Psoas muscle (tissue), 8 donors: ENCODE results near the gene YBEY. TPM values are rescaled to one million over a fixed set of nuclear protein-coding genes. Genes with fewer than 3 reads are reported as not detected.

Source experiments
- ATAC-seq, 4 donors: fragments of 200-7000 bp; cut with Tn5 transposase; one replicate each; pipeline ENCODE4 v1.9.1; 2020; ENCODE audit warnings: moderate library complexity in 3 of 4, mild to moderate bottlenecking in 2 of 4
- DNase-seq, 2 donors: peaks; one replicate each; pipeline ENCODE4 v3.0.0-alpha.2; 2020
- H3K27ac ChIP-seq: fragments of 200-600 bp; one replicate; pipeline ENCODE4 v1.8.0; 2022
- H3K27me3 ChIP-seq, 3 donors: fragments of 200-600 bp in 1 of 3; one replicate each; pipeline versions ENCODE4 v1.6.1 to v1.8.0; 2013 to 2022; ENCODE audit warnings: low read length in 2 of 3, mild to moderate bottlenecking in 2 of 3, moderate library complexity in 1 of 3; ENCODE audit not compliant: insufficient read depth in 3 of 3
- H3K36me3 ChIP-seq, 2 donors: fragments of 200-600 bp in 1 of 2; one replicate each; pipeline versions ENCODE4 v1.6.1 to v1.8.0; 2013 to 2022; ENCODE audit warnings: low read depth in 1 of 2, mild to moderate bottlenecking in 1 of 2, moderate library complexity in 1 of 2; ENCODE audit not compliant: insufficient read depth in 1 of 2
- H3K4me1 ChIP-seq: fragments of 200-600 bp; one replicate; pipeline ENCODE4 v1.8.0; 2022
- H3K4me3 ChIP-seq: fragments of 200-600 bp; one replicate; pipeline ENCODE4 v1.8.0; 2022; ENCODE audit warnings: mild to moderate bottlenecking
- H3K9me3 ChIP-seq: fragments of 200-600 bp; one replicate; pipeline ENCODE4 v1.8.0; 2022
- WGBS, 3 donors: extraction: QIAGEN DNeasy Blood & Tissue Kit; methylation state at CpG; one replicate each; pipeline versions ENCODE4 v1.1.6 to v1.1.7; 2013; 5-methylcytosine and 5-hydroxymethylcytosine counted together
- intact Hi-C, 2 donors: fragments of 100-400 bp; cut with DNase I; formaldehyde crosslinking; loops; one replicate each; pipeline versions ENCODE4 v1.11.0 to v1.14.2; 2022
- polyA plus RNA-seq, 3 donors: library from polyadenylated mRNA; stranded (reverse); fragments of 200-250 nt; gene quantifications; one replicate each; pipeline ENCODE4 v1.2.3, GENCODE V29; 2013
- total RNA-seq, 4 donors: library from RNA; stranded (reverse); fragmentation: NEBNext Ultra II Directional in 2 of 4; extraction: Animal tissue kit (Norgen Biotek cat#: 25700) in 2 of 4; gene quantifications; one replicate each; pipeline versions ENCODE4 v1.2.1 to v1.2.4, GENCODE V29; 2021 to 2023
- TF ChIP-seq, protein P1 (sequence below): fragments of 200-600 bp; IDR thresholded peaks from one replicate; pipeline ENCODE4 v1.8.0; 2022; ENCODE audit warnings: antibody characterized with exemption
- donor health status: healthy with polysubstance abuse.
- donor health status: DM: no; HTN: no; CAD: no; lungs with moderate emphysema.
- donor health status: Bipolar disorder and iron deficiency.
- donor health status: healthy.
- donor health status: DM: yes; HTN: yes; CAD: no.
- donor health status: DM: no; HTN: no; CAD: no.
- donor health status: DM: no; HTN: no; CAD: no.
- donor health status: DM: yes; HTN: yes; CAD: no.

Gene YBEY
- total and polyA plus RNA-seq, 7 donors: 4.7 to 18.2 (median 11.0) TPM

DNA sequence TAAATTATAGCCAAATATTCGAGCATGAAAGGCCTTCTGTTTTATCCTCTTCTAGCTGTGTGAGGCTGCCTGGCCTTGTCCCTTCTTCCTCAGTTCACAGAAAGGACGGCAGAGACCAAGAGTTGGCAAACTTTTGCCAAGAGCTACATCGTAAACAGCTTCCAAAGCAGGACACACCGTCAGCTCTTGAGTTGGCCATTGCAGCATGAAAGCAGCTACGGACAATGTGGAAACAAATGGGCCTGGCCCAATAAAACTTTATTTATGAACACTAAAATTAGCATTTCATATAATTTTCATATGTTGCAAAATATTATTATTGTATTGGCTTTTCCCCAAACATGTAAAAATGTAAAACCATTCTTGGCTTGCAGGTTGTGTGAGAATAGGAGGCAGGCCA, 26.8 kb downstream of the YBEY start:
- Histone ChIP-seq H3K27me3 (no peaks in the 10 kb centered on the region), H3K27ac (no peak overlapping the region), H3K9me3 (no peaks in the 10 kb centered on the region), H3K36me3 (no peaks in the 10 kb centered on the region), H3K4me3 (no peak overlapping the region), H3K4me1 (no peaks in the 10 kb centered on the region)
- DNase-seq (no peak), ATAC-seq (no peak)
- intact Hi-C loops: no loop called here
- 94 to 98% (median 96%) methylated on average over 5 of the region's 5 CpGs for WGBS, 3 donors
- TF ChIP-seq, protein P1, sequence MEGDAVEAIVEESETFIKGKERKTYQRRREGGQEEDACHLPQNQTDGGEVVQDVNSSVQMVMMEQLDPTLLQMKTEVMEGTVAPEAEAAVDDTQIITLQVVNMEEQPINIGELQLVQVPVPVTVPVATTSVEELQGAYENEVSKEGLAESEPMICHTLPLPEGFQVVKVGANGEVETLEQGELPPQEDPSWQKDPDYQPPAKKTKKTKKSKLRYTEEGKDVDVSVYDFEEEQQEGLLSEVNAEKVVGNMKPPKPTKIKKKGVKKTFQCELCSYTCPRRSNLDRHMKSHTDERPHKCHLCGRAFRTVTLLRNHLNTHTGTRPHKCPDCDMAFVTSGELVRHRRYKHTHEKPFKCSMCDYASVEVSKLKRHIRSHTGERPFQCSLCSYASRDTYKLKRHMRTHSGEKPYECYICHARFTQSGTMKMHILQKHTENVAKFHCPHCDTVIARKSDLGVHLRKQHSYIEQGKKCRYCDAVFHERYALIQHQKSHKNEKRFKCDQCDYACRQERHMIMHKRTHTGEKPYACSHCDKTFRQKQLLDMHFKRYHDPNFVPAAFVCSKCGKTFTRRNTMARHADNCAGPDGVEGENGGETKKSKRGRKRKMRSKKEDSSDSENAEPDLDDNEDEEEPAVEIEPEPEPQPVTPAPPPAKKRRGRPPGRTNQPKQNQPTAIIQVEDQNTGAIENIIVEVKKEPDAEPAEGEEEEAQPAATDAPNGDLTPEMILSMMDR: no peak

DNA sequence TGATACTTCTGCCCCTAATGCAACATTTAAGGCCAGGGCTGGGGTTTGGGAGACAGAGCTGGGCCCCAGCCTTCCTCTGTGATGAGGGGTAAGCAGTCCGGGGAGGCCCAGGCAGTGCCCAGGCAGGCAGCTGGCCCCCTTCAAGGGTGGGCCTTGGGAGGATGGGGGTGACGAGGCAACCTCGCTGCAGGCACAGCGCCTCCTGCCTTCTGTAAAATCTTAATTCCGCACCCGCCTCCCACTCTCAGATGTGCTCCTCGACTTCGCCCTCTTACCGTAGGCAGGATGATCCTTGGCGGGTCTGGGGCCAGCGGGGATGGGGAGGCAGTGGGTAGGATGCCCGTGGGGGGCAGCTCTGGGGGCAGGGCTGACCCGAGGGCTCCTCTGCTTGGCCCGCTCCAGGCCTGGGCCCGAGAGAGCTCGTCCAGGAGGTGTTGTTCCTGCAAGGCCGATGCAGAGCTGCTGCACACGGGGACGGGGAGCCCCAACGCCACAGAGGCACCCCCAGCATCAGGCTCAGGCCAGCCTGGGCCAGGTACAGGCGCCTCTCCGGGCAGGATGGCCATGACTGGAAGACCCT, 28.4 kb downstream of the YBEY start:
- no peaks in the 10 kb centered on the region for H3K27me3 ChIP-seq
- no peak overlapping the region for H3K4me3 ChIP-seq
- no peaks in the 10 kb centered on the region for H3K36me3 ChIP-seq
- H3K4me1 ChIP-seq: no peaks in the 10 kb centered on the region
- no peaks in the 10 kb centered on the region for H3K9me3 ChIP-seq
- H3K27ac ChIP-seq: no peak overlapping the region
- WGBS, 3 donors: 93 to 95% (median 94%) methylated on average over 22 of the region's 22 CpGs
- intact Hi-C loops: no loop called here
- DNase-seq (no peak), ATAC-seq (no peak)
- TF ChIP-seq, protein P1: no peak

DNA sequence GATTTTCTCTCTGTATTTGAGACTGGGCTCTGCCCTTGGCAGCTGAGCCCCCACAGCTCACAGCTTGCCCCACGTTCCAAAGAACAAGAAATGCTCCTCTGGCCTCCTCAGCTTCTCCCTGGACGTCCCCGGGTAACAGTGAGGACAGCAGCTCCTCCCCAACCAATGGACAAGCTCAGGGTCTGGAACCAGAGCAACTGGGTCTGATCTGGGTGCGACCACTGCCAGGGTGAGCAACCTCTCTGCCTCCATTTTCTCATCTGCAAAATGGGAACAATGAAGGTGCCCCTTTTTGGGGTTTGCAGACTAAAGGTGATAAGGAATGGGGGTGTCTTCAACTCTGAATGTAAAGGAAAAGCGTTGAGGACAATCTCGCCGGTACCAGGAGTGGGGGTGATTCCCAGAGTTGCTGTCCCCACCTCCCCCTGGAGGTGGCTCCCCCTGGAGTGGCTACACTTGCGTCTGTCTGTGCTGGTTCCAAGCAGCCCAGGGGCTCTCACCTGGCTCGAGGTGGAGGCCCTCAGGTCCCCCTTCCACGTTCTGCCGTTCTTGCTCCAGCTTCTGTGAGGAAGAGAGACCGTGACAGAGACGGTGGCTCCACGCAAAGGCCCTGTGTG, 30.7 kb downstream of the YBEY start:
- 93 to 96% (median 96%) methylated on average over 14 of the region's 14 CpGs for WGBS, 3 donors
- Histone ChIP-seq H3K27ac (no peak overlapping the region), H3K4me3 (no peak overlapping the region), H3K4me1 (no peaks in the 10 kb centered on the region), H3K9me3 (no peaks in the 10 kb centered on the region), H3K27me3 (no peaks in the 10 kb centered on the region), H3K36me3 (no peaks in the 10 kb centered on the region)
- ATAC-seq: no peak
- DNase-seq: no peak
- intact Hi-C loops: no loop called here
- TF ChIP-seq, protein P1: no peak

DNA sequence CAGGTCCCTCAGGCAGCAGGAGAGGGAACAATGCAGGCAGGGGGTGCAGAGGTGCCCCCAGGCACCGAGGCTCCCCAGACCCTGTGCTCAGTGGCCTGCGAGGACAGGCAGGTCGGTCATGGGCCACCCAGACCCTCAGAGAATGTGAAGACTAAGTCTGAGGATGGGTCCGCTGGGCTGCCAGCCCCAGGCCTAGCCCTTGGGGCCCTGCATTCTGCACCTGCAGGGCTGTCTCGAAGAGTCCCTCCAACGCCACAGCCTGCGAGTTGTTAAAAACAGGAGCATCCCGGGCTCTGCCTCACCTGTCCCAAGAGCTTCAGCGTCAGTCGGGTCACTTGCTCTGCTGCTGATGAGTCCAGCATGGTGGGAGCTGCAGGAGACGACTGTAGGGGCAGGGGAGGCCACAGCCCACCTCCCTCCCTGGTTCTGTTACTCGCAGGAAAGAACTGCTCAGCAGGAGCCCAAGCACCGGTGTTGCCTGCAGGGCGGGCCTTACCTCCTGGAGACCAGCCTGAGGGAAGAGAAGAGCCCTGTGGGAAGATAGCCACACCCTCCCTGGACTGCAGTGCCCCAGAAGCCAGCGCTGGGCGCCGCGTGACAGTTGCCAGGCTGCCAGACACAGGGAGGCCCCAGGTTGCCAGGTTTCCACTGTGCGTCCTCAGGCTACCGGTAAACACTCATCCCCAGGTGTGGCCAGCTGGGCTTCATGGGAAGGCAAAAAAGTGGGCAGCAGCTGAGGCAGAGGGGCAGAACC, 31.7 kb downstream of the YBEY start:
- ATAC-seq (peak in 1 of 4 donors; percentile 23), DNase-seq (no peak)
- 69 to 79% (median 73%) methylated on average over 20 of the region's 20 CpGs for WGBS, 3 donors
- Histone ChIP-seq H3K27me3 (no peaks in the 10 kb centered on the region), H3K27ac (no peak overlapping the region), H3K4me3 (no peak overlapping the region), H3K36me3 (no peaks in the 10 kb centered on the region), H3K4me1 (peaks cover 10% of the 10 kb centered on the region), H3K9me3 (no peaks in the 10 kb centered on the region)
- TF ChIP-seq, protein P1: no peak
- intact Hi-C loops: no loop called here
